A549 (cell line): ENCODE data around the gene NDUFB4.

Source experiments
- CBX2 ChIP-seq: fragments of 200-600 bp; sonication (generic); IDR thresholded peaks from 2 replicates; pipeline ENCODE4 v1.6.1; 2016; ENCODE audit warnings: low read depth, mild to moderate bottlenecking, borderline replicate concordance
- CHD2 ChIP-seq: fragments of 150-350 bp; IDR thresholded peaks from 2 replicates; pipeline ENCODE4 v1.6.1; 2014; ENCODE audit warnings: low read length; ENCODE audit not compliant: partially characterized antibody
- EHMT2 ChIP-seq: fragments of 200-600 bp; sonication (generic); IDR thresholded peaks from 2 replicates; pipeline ENCODE4 v1.6.1; 2016; ENCODE audit warnings: antibody characterized with exemption, low read depth, mild to moderate bottlenecking, moderate library complexity
- EP300 ChIP-seq, 2 experiments: fragments of >200 bp; sonication (Bioruptor Twin); formaldehyde crosslinking; IDR thresholded peaks; 2 replicates in 1 of 2; 3 replicates in 1 of 2; pipeline ENCODE4 v1.6.1; 2016 to 2017
- HOXB5 ChIP-seq: fragments of 250-450 bp; sonication (Bioruptor Pico); IDR thresholded peaks from 2 replicates; pipeline ENCODE4 v1.5.0; 2020; ENCODE audit warnings: mild to moderate bottlenecking, moderate library complexity
- JUNB ChIP-seq: fragments of >200 bp; sonication (Bioruptor Twin); formaldehyde crosslinking; IDR thresholded peaks from 2 replicates; pipeline ENCODE4 v1.6.1; 2016
- MAFK ChIP-seq: fragments of 450-650 bp; IDR thresholded peaks from 2 replicates; pipeline ENCODE4 v1.6.1; 2014; ENCODE audit not compliant: partially characterized antibody
- MYC ChIP-seq: IDR thresholded peaks from 2 replicates; pipeline ENCODE4 v1.6.1; 2012; ENCODE audit warnings: mild to moderate bottlenecking, inconsistent platforms, low read length, improper control_type of control experiment, borderline replicate concordance
- PHF8 ChIP-seq: fragments of 200-600 bp; sonication (generic); IDR thresholded peaks from 2 replicates; pipeline ENCODE4 v1.6.1; 2016; ENCODE audit warnings: low read depth, mild to moderate bottlenecking, antibody characterized with exemption, moderate library complexity, borderline replicate concordance
- POLR2A ChIP-seq: IDR thresholded peaks from 2 replicates; pipeline ENCODE4 v1.6.1; 2012; ENCODE audit warnings: mild to moderate bottlenecking, low read length
- TF ChIP-seq, protein P1 (sequence below): fragments of >200 bp; sonication (Bioruptor Twin); formaldehyde crosslinking; IDR thresholded peaks from 3 replicates; pipeline ENCODE4 v1.5.1; 2016
- TF ChIP-seq, protein P2 (sequence below): IDR thresholded peaks from 2 replicates; pipeline ENCODE4 v1.6.1; 2012
- TF ChIP-seq, protein P3 (sequence below): IDR thresholded peaks from 2 replicates; pipeline ENCODE4 v1.6.1; 2012

DNA sequence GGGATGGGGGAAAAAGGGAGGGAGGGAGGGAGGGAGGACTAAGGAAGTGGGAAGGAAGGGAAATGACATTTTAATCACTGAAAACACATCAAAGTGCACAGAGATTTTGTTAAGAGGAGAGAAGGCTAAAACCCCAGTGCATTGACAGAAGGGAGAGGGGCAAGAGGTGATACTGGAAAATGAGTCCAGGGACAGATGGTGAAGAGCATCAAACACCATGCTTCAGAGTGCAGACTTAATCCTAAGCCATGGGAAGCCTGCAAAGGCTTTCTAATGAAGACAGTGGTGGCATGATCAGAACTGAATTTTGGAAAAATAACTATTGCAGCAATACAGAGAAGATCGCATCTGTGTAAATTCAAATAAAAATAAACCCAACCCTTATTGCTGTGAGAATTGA is 44.1 kb downstream of the NDUFB4 start:
- TF ChIP-seq, protein P1, sequence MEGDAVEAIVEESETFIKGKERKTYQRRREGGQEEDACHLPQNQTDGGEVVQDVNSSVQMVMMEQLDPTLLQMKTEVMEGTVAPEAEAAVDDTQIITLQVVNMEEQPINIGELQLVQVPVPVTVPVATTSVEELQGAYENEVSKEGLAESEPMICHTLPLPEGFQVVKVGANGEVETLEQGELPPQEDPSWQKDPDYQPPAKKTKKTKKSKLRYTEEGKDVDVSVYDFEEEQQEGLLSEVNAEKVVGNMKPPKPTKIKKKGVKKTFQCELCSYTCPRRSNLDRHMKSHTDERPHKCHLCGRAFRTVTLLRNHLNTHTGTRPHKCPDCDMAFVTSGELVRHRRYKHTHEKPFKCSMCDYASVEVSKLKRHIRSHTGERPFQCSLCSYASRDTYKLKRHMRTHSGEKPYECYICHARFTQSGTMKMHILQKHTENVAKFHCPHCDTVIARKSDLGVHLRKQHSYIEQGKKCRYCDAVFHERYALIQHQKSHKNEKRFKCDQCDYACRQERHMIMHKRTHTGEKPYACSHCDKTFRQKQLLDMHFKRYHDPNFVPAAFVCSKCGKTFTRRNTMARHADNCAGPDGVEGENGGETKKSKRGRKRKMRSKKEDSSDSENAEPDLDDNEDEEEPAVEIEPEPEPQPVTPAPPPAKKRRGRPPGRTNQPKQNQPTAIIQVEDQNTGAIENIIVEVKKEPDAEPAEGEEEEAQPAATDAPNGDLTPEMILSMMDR, result no peak
- TF ChIP-seq CHD2, result no peak
- TF ChIP-seq EHMT2, result no peak
- TF ChIP-seq EP300 (IDR thresholded peaks at IDR 0.05), result no peak
- TF ChIP-seq, protein P2, sequence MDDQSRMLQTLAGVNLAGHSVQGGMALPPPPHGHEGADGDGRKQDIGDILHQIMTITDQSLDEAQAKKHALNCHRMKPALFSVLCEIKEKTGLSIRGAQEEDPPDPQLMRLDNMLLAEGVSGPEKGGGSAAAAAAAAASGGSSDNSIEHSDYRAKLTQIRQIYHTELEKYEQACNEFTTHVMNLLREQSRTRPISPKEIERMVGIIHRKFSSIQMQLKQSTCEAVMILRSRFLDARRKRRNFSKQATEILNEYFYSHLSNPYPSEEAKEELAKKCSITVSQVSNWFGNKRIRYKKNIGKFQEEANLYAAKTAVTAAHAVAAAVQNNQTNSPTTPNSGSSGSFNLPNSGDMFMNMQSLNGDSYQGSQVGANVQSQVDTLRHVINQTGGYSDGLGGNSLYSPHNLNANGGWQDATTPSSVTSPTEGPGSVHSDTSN, result no peak
- no peak for TF ChIP-seq HOXB5 (CRISPR knock-in tag)
- TF ChIP-seq JUNB, result no peak
- no peak for TF ChIP-seq MYC
- no peak for TF ChIP-seq MAFK
- TF ChIP-seq, protein P3, sequence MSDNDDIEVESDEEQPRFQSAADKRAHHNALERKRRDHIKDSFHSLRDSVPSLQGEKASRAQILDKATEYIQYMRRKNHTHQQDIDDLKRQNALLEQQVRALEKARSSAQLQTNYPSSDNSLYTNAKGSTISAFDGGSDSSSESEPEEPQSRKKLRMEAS, result no peak
- TF ChIP-seq POLR2A, result no peak
- TF ChIP-seq CBX2, result no peak
- no peak for TF ChIP-seq PHF8
